Panc1 (cell line): Measurements from ENCODE around the gene ZFHX3.

Experiments
- CTCF ChIP-seq: fragments of 450-650 bp; IDR thresholded peaks from 2 replicates; pipeline ENCODE4 v1.5.1; 2017; ENCODE audit warnings: mild to moderate bottlenecking
- POLR2AphosphoS5 ChIP-seq: IDR thresholded peaks from 2 replicates; pipeline ENCODE4 v1.6.1; 2012; ENCODE audit warnings: mild to moderate bottlenecking, low read depth, low read length, moderate library complexity
- REST ChIP-seq, 2 experiments: IDR thresholded peaks; 2 replicates each; pipeline ENCODE4 v1.6.1; 2011 to 2012; ENCODE audit warnings: low read depth in 2 of 2, control low read depth in 1 of 2, low read length in 1 of 2, mild to moderate bottlenecking in 1 of 2, moderate library complexity in 1 of 2; ENCODE audit not compliant: insufficient read depth in 1 of 2
- SIN3A ChIP-seq: IDR thresholded peaks from 2 replicates; pipeline ENCODE4 v1.6.1; 2012; ENCODE audit warnings: low read depth, mild to moderate bottlenecking, low read length, moderate library complexity, borderline replicate concordance; ENCODE audit not compliant: insufficient read depth

- no peak for TF ChIP-seq CTCF
- TF ChIP-seq POLR2AphosphoS5: no peak
- TF ChIP-seq REST (IDR thresholded peaks at IDR 0.05; ENCODE audit: insufficient read depth in 1 of 2, low read depth in 2 of 2, low read length in 1 of 2): no peak
- no peak for TF ChIP-seq SIN3A
Observed at GRCh38 chr16:72793017-72793416, 254.9 kb downstream of the ZFHX3 start.
